OCI-LY3 (cell line): ENCODE data around the gene LPAR3.

Experiments
- CTCF ChIP-seq: fragments of 200-600, 300-600 bp; sonication (generic); IDR thresholded peaks from 2 replicates; pipeline ENCODE4 v1.5.1; 2014; ENCODE audit warnings: antibody characterized with exemption, low read length, low read depth
- EZH2phosphoT487 ChIP-seq: fragments of 200-600 bp; shearing (Covaris generic); IDR thresholded peaks from 2 replicates; pipeline ENCODE4 v1.6.1; 2018; ENCODE audit warnings: antibody characterized with exemption, mixed run types, low read depth

- TF ChIP-seq CTCF (no peak), EZH2phosphoT487 (no peak)
Measured at GRCh38 chr1:84913555-84913892, 20.5 kb upstream of the LPAR3 start.
